RWPE1 (cell line): ENCODE data around the gene STK17A.

Experiments used
- CTCF ChIA-PET: fragments of 350-600 bp; sonication (Branson Sonifier 250); formaldehyde crosslinking; extraction: SDS; loops from one replicate; lab custom pipeline; 2021; lab: Yijun Ruan, JAX
- POLR2A ChIA-PET: fragments of 400-600 bp; formaldehyde crosslinking; extraction: SDS; loops from one replicate; lab custom pipeline; 2020; ENCODE audit warnings: antibody characterized with exemption; ENCODE audit not compliant: low non-redundant PET; lab: Yijun Ruan, JAX
- DNase-seq: peaks from one replicate; pipeline ENCODE4 v3.0.0; 2012; ENCODE audit warnings: low spot score
- H3K27ac ChIP-seq: fragments of 450-650 bp; 2 replicates; pipeline ENCODE4 v1.5.1; 2017
- TF ChIP-seq, protein P1 (sequence below): fragments of 450-650 bp; conservative IDR thresholded peaks from 2 replicates; pipeline ENCODE4 v1.5.1; 2017; ENCODE audit warnings: low read depth, mild to moderate bottlenecking

The STK17A gene

DNA sequence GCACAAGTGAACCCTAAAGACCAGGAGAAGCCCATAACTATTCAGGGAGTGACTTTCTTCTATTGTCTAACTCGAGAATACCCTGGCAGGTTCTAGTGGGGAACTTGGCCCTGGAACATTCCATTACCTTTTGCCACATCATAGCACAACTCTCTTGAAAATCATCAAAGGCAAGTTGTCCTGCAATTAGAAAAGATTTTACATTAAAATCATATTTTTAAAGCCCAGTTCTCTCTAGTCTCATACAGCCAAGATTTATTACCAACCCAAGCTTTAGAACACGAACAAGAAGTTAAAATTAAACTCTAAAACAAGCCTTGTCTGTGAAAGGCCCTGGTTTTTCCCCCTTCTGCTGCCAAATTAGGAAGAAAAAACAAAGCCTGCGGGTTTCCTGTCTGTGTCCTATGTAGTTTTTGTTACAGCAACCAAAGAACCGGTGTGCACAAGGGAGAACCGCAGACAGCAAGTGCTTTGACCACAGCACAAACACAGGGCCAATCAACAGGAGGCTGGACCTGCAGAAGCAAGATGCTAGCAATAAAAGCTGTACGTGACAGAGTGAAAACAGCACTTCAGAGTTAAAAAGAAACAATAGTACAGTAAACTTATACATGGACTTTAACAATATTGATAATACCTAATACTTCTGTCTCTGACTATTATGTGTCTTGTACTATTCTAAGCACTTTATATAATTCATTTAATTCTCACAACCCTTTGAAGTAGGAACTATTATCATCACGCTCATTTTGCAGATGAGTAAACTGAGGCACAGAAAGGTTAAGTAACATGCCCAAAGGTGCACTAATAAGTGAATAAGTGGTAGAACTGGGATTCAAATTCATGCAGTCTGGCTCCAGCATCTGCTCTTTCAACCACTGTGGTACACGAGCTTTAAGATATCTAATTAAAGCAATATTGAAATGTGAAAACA, 65.8 kb downstream of the STK17A start:
- ChIA-PET CTCF (interaction anchor here (0.6 to 1.5 kb wide), 3 partner anchors 10 to 1383 kb away, joined by 3 to 5 read pairs (median 4); partner anchors contain the start of gene STK17A), POLR2A (interaction anchor here (0.6 kb wide), 2 partner anchors 10 to 66 kb away, joined by 3 to 4 read pairs; partner anchors contain the start of gene STK17A)
- peak overlapping the region; percentile 100 for H3K27ac ChIP-seq
- TF ChIP-seq, protein P1, sequence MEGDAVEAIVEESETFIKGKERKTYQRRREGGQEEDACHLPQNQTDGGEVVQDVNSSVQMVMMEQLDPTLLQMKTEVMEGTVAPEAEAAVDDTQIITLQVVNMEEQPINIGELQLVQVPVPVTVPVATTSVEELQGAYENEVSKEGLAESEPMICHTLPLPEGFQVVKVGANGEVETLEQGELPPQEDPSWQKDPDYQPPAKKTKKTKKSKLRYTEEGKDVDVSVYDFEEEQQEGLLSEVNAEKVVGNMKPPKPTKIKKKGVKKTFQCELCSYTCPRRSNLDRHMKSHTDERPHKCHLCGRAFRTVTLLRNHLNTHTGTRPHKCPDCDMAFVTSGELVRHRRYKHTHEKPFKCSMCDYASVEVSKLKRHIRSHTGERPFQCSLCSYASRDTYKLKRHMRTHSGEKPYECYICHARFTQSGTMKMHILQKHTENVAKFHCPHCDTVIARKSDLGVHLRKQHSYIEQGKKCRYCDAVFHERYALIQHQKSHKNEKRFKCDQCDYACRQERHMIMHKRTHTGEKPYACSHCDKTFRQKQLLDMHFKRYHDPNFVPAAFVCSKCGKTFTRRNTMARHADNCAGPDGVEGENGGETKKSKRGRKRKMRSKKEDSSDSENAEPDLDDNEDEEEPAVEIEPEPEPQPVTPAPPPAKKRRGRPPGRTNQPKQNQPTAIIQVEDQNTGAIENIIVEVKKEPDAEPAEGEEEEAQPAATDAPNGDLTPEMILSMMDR = no peak
- DNase-seq = peak; percentile 42

DNA sequence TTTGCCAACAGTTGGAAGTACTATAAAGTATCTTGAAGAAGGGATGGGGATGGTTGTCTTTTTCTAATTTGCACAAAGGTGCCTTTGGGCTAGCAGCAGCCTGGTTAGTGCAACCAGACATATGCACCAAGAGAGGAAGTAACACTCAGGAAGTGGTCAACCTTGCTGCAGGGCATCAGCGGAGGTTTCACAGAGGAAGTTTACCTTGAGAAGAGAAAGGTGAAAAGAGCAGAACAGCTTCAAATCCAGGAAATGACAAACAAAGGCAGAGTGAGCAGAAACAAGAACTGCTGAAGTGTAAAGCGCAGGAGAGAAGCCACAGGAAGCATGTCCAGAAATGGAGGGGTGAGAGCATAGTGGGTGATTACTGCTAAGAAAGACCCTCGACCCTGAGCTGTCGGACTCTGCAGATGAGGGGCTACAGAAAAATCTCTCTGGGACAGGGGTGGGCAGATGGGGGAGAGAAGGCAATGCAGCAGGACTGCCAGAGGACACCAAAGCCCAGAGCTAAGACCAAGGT, 66.9 kb downstream of the STK17A start:
- CTCF ChIA-PET = interaction anchor here (1.5 kb wide), 1 partner anchor 67 kb away, joined by 5 read pairs; the partner anchor contains the start of gene STK17A
- TF ChIP-seq, protein P1 = no peak
- DNase-seq = peak; percentile 47
- POLR2A ChIA-PET = no interaction called here
- peak overlapping the region; percentile 88 for H3K27ac ChIP-seq

DNA sequence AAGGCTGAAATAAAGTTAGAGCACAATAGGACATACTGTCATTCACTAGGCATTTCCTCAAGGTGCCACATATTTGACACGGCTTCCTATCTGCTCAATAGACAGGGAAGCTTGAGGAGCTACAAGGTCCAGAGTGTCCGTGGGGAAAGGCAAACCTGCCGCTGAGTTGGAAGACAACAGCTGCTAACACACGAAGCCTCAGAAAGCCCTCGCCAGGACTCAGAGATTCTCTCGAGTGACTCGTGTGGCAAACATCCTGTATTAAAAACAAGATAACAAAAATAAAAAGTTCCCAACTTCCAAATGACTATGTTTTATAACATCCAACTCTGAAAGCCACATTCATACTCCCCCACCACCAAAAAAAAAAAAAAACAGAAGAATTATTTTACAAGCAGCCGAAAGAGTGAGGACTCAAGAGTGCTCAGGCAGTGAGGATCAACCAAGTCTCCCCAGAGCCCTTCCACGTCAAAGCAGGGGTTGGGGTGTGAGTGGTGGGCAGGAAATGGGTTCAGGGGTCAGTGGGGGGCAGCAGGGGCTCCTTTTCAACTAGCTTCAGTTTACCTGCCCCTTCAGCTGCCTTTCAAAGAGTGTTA, 67.6 kb downstream of the STK17A start:
- TF ChIP-seq, protein P1 = no peak
- ChIA-PET POLR2A (no interaction called here), CTCF (interaction anchor here (0.6 kb wide), 1 partner anchor 36 kb away, joined by 3 read pairs; no protein-coding TSS in a partner anchor)
- DNase-seq = no peak
- H3K27ac ChIP-seq = peak overlapping the region; percentile 88

DNA sequence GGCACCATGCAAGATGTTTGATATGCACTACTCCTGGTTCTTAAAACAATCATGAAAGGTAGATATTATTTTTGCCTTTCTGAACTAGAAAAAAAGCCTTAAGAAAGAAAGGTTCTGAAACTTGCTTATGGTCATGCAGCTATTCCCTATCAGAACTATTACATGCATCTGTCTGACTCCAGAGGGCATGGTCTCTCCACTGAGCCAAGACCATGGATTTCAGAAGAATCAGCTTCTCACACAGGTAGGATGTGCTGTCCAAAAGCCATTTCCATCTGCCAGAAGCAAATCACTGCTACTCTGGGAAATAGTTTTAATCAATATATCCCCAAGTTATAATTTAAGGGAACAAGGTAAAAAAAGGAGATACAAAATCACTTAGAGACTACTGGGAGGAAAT, 69.5 kb downstream of the STK17A start:
- ChIA-PET CTCF (interaction anchor here (1.0 kb wide), 1 partner anchor 186 kb away, joined by 3 read pairs; no protein-coding TSS in a partner anchor), POLR2A (no interaction called here)
- TF ChIP-seq, protein P1 = no peak
- no peak for DNase-seq
- no peak overlapping the region for H3K27ac ChIP-seq

DNA sequence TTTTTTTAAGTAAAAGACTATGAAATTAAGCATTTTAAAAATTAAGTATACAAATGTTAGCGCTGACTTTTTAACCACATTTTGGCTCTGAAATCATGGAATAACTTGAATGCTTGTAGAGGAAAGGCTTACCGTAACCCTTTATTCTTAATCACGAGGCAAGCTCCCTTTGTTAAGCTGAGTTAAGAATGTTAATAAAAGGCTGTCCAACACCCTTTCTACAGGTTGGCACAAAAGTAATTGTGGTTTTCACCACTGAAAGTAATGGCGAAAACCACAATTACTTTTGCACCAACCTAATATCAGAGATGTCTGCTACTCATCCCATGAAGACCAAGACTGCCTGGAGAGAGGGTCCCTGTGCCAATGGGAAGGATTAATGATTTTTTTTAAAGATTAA, 70.6 kb downstream of the STK17A start:
- TF ChIP-seq, protein P1 = no peak
- no peak overlapping the region for H3K27ac ChIP-seq
- POLR2A ChIA-PET = no interaction called here
- DNase-seq = no peak
- CTCF ChIA-PET = interaction anchor here (0.9 kb wide), 1 partner anchor 71 kb away, joined by 3 read pairs; the partner anchor contains the start of gene STK17A

DNA sequence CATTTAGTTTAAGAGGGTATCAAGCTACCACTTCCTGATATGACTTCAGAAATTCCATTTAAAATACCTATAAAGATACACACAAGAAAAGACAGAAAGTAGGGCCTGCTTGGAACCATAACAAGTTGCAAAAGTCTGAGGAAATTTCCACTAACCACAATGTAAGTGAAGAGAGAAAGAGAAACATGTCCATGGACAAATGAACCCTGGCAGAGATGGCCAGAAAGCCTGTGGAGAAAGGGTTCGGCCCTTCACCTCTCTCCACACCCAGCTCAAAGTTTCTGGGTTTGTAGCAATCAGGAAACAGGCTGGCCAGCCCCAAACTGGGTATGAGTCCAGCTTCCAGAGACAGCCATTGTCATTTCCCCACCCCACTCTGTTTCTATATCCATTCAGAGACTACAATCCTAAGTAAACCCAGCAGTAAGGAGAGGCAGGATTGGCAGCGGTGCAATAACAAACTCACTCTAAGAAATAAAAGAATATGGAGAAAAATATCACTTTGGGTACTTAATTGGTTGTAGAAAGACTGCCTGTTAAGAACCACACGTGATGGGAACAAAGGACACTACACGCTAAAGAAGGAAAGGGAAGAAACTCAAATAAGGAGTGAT, 71.1 kb downstream of the STK17A start:
- ChIA-PET CTCF (interaction anchor here (0.9 kb wide), 1 partner anchor 71 kb away, joined by 3 read pairs; the partner anchor contains the start of gene STK17A), POLR2A (no interaction called here)
- no peak for DNase-seq
- TF ChIP-seq, protein P1 = no peak
- H3K27ac ChIP-seq = no peak overlapping the region
